ENCODE data around the gene EIF4E1B.
"Not testable (repeated sequence)": the region's sequence is repeated elsewhere in the genome, so short reads cannot be mapped to it uniquely, and the experiment has no call there.

GRCh38 chr5:176599749-176600430 lies 30.6 kb upstream of the EIF4E1B start:
- not testable (repeated sequence) for TF ChIP-seq CTCF (IDR thresholded peaks at IDR 0.05 in 8 of 11, conservative IDR thresholded peaks at IDR 0.05 in 3 of 11); POLR2AphosphoS5 (IDR thresholded peaks at IDR 0.05); POLR2A (IDR thresholded peaks at IDR 0.05)

Measured in spleen (tissue), 7 donors.